PC-9 (cell line): ENCODE data around the gene ZNF212.

Source experiments
- CTCF ChIP-seq: fragments of 200-600 bp; sonication (generic); conservative IDR thresholded peaks from 2 replicates; pipeline ENCODE4 v1.6.1; 2017; ENCODE audit warnings: mixed run types, antibody characterized with exemption, mild to moderate bottlenecking, moderate library complexity
- EZH2 ChIP-seq: fragments of 200-600 bp; sonication (generic); IDR thresholded peaks from 2 replicates; pipeline ENCODE4 v1.8.0; 2017; ENCODE audit warnings: antibody characterized with exemption, low read depth

DNA sequence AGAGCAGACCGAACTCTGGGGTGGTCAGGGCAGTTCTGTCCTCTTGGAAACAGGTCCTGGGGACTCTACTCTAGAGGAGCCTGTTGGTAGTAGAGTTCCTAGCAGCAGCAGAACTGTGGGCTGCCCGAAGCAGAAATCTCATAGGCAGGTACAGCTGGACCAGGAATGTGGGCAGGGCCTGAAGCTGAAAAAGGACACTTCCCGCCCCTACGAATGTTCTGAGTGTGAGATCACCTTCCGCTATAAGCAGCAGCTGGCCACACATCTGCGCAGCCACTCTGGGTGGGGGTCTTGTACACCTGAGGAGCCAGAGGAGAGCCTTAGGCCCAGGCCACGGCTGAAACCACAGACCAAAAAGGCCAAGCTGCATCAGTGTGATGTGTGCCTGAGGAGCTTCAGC, 14.2 kb downstream of the ZNF212 start:
- TF ChIP-seq CTCF (no peak), EZH2 (no peak)
